Tibial nerve (tissue), 4 donors: ENCODE measurements around the gene AIF1. TPM values are rescaled to one million over a fixed set of nuclear protein-coding genes. Genes with fewer than 3 reads are reported as not detected.

Source experiments
- DNase-seq, 2 donors: peaks; one replicate each; pipeline ENCODE4 v3.0.0-alpha.2; 2019; ENCODE audit warnings: low spot score in 2 of 2
- H3K27ac ChIP-seq, 4 donors: fragments of 200-600 bp; sonication (generic) in 3 of 4; one replicate each; pipeline ENCODE4 v1.5.1; 2017 to 2019; ENCODE audit warnings: mild to moderate bottlenecking in 1 of 4
- H3K27me3 ChIP-seq, 2 donors: fragments of 200-600 bp; sonication (generic) in 1 of 2; one replicate each; pipeline versions ENCODE4 v1.5.1 to v1.6.0; 2017 to 2019
- H3K36me3 ChIP-seq, 3 donors: fragments of 200-600 bp; sonication (generic); one replicate each; pipeline ENCODE4 v1.5.1; 2018 to 2019
- H3K4me1 ChIP-seq, 4 donors: fragments of 200-600 bp; sonication (generic) in 3 of 4; one replicate each; pipeline ENCODE4 v1.5.1; 2017 to 2019
- H3K4me3 ChIP-seq, 4 donors: fragments of 200-600 bp; sonication (generic) in 3 of 4; one replicate each; pipeline ENCODE4 v1.5.1; 2017 to 2019; ENCODE audit warnings: mild to moderate bottlenecking in 1 of 4, moderate library complexity in 1 of 4
- H3K9me3 ChIP-seq, 4 donors: fragments of 200-600 bp; sonication (generic) in 3 of 4; one replicate each; pipeline ENCODE4 v1.5.1; 2017 to 2019
- EP300 ChIP-seq, 2 donors: sonication (generic); formaldehyde crosslinking; IDR thresholded peaks; one replicate each; pipeline ENCODE4 v1.6.1; 2017; ENCODE audit warnings: antibody characterized with exemption in 2 of 2, mild to moderate bottlenecking in 1 of 2
- POLR2A ChIP-seq, 2 donors: fragments of 450-650 bp; IDR thresholded peaks; one replicate each; pipeline ENCODE4 v1.6.1; 2017; ENCODE audit warnings: antibody characterized with exemption in 2 of 2, mild to moderate bottlenecking in 2 of 2, moderate library complexity in 2 of 2
- WGBS, 2 donors: methylation state at CpG; one replicate each; pipeline ENCODE4 v1.1.5; 2018; 5-methylcytosine and 5-hydroxymethylcytosine counted together
- total RNA-seq, 4 donors: library from RNA; depleted of rRNA; stranded (reverse); fragments of >200 nt; gene quantifications; one replicate each; pipeline ENCODE4 v1.1.0, GENCODE V29; 2016
- TF ChIP-seq, protein P1 (sequence below), 5 experiments: fragments of 200-600 bp in 3 of 5; fragments of 450-650 bp in 2 of 5; sonication (generic) in 3 of 5; IDR thresholded peaks; one replicate each; pipeline ENCODE4 v1.5.1; 2016 to 2019; ENCODE audit warnings: antibody characterized with exemption in 5 of 5, mild to moderate bottlenecking in 3 of 5, moderate library complexity in 2 of 5

The AIF1 gene
- total RNA-seq, 4 donors from 2014 or later, result 27.1 to 66.3 (median 50.4) TPM

GRCh38 chr6:31575952-31576685 lies 38.9 kb upstream of the AIF1 start:
- no peak for DNase-seq
- Histone ChIP-seq H3K9me3 (no peaks in the 10 kb centered on the region), H3K4me1 (peaks cover 0 to 8% (median 5%) of the 10 kb centered on the region in 4 donors), H3K27ac (peak overlapping the region in 2 of 4 donors; percentile 43 to 72), H3K36me3 (no peaks in the 10 kb centered on the region), H3K27me3 (no peaks in the 10 kb centered on the region), H3K4me3 (peak overlapping the region in 3 of 4 donors; percentile 25 to 41 (median 37))
- 69% methylated on average over 8 of the region's 8 CpGs for WGBS, 2 donors
- TF ChIP-seq POLR2A (IDR thresholded peaks at IDR 0.05), result no peak

DNA sequence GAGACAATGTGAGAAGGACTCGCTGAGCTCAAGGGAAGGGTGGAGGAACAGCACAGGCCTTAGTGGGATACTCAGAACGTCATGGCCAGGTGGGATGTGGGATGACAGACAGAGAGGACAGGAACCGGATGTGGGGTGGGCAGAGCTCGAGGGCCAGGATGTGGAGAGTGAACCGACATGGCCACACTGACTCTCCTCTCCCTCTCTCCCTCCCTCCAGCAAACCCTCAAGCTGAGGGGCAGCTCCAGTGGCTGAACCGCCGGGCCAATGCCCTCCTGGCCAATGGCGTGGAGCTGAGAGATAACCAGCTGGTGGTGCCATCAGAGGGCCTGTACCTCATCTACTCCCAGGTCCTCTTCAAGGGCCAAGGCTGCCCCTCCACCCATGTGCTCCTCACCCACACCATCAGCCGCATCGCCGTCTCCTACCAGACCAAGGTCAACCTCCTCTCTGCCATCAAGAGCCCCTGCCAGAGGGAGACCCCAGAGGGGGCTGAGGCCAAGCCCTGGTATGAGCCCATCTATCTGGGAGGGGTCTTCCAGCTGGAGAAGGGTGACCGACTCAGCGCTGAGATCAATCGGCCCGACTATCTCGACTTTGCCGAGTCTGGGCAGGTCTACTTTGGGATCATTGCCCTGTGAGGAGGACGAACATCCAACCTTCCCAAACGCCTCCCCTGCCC lies 38.0 kb upstream of the AIF1 start:
- DNase-seq, result no peak
- H3K27ac ChIP-seq, result peak overlapping the region in 1 of 4 donors; percentile 7
- H3K27me3 ChIP-seq, result no peaks in the 10 kb centered on the region
- H3K4me1 ChIP-seq, result peaks cover 0 to 12% (median 9%) of the 10 kb centered on the region in 4 donors
- no peak overlapping the region for H3K4me3 ChIP-seq
- TF ChIP-seq EP300 (IDR thresholded peaks at IDR 0.05) (no peak), POLR2A (IDR thresholded peaks at IDR 0.05) (no peak)
- TF ChIP-seq, protein P1, sequence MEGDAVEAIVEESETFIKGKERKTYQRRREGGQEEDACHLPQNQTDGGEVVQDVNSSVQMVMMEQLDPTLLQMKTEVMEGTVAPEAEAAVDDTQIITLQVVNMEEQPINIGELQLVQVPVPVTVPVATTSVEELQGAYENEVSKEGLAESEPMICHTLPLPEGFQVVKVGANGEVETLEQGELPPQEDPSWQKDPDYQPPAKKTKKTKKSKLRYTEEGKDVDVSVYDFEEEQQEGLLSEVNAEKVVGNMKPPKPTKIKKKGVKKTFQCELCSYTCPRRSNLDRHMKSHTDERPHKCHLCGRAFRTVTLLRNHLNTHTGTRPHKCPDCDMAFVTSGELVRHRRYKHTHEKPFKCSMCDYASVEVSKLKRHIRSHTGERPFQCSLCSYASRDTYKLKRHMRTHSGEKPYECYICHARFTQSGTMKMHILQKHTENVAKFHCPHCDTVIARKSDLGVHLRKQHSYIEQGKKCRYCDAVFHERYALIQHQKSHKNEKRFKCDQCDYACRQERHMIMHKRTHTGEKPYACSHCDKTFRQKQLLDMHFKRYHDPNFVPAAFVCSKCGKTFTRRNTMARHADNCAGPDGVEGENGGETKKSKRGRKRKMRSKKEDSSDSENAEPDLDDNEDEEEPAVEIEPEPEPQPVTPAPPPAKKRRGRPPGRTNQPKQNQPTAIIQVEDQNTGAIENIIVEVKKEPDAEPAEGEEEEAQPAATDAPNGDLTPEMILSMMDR (IDR thresholded peaks at IDR 0.05), result no peak
- H3K9me3 ChIP-seq, result no peaks in the 10 kb centered on the region
- no peaks in the 10 kb centered on the region for H3K36me3 ChIP-seq
- 87% methylated on average over 14 to 19 of the region's 19 CpGs for WGBS, 2 donors

DNA sequence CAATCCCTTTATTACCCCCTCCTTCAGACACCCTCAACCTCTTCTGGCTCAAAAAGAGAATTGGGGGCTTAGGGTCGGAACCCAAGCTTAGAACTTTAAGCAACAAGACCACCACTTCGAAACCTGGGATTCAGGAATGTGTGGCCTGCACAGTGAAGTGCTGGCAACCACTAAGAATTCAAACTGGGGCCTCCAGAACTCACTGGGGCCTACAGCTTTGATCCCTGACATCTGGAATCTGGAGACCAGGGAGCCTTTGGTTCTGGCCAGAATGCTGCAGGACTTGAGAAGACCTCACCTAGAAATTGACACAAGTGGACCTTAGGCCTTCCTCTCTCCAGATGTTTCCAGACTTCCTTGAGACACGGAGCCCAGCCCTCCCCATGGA lies 37.5 kb upstream of the AIF1 start:
- TF ChIP-seq, protein P1 (IDR thresholded peaks at IDR 0.05), result no peak
- Histone ChIP-seq H3K27ac (no peak overlapping the region), H3K4me3 (no peak overlapping the region), H3K4me1 (peaks cover 0 to 17% (median 9%) of the 10 kb centered on the region in 4 donors), H3K9me3 (no peaks in the 10 kb centered on the region), H3K36me3 (no peaks in the 10 kb centered on the region), H3K27me3 (no peaks in the 10 kb centered on the region)
- 83 to 87% methylated on average over 3 of the region's 3 CpGs for WGBS, 2 donors
- DNase-seq, result no peak

- TF ChIP-seq POLR2A (IDR thresholded peaks at IDR 0.05) (no peak), EP300 (IDR thresholded peaks at IDR 0.05) (no peak)
- TF ChIP-seq, protein P1 (IDR thresholded peaks at IDR 0.05), result no peak
- WGBS, 2 donors, result 83 to 88% methylated on average over 12 of the region's 12 CpGs
- Histone ChIP-seq H3K4me3 (no peak overlapping the region), H3K27ac (no peak overlapping the region), H3K9me3 (no peaks in the 10 kb centered on the region), H3K4me1 (peaks cover 0 to 19% (median 9%) of the 10 kb centered on the region in 4 donors), H3K27me3 (no peaks in the 10 kb centered on the region), H3K36me3 (no peaks in the 10 kb centered on the region)
- no peak for DNase-seq
Measured at GRCh38 chr6:31578184-31579118, 36.6 kb upstream of the AIF1 start.

GRCh38 chr6:31579119-31579505 lies 35.9 kb upstream of the AIF1 start:
- no peak overlapping the region for H3K27ac ChIP-seq
- H3K27me3 ChIP-seq, result no peaks in the 10 kb centered on the region
- H3K9me3 ChIP-seq, result no peaks in the 10 kb centered on the region
- no peak overlapping the region for H3K4me3 ChIP-seq
- H3K4me1 ChIP-seq, result peaks cover 0 to 19% (median 9%) of the 10 kb centered on the region in 4 donors
- TF ChIP-seq POLR2A (IDR thresholded peaks at IDR 0.05) (no peak), EP300 (IDR thresholded peaks at IDR 0.05) (no peak)
- TF ChIP-seq, protein P1 (IDR thresholded peaks at IDR 0.05), result no peak
- H3K36me3 ChIP-seq, result no peaks in the 10 kb centered on the region
- no peak for DNase-seq
- WGBS, 2 donors, result 91 to 93% methylated on average over 3 of the region's 3 CpGs
